ENCODE measurements around the gene KLHL29. TPM values are rescaled to one million over a fixed set of nuclear protein-coding genes. Genes with fewer than 3 reads are reported as not detected.
A peak's percentile ranks its signal among the peaks of the same experiment; 100 is the strongest.

Gene KLHL29
- total and polyA plus RNA-seq, 2 donors (not counting 3 experiments of a cell fraction or from before 2014, with no cell fraction given): 4.6 to 12.7 TPM

- Histone ChIP-seq H3K9me1 (replicated peaks; ENCODE audit: control insufficient read depth, extremely low read depth, insufficient read depth, low read length) (no peaks in the 10 kb centered on the region), H3K4me3 (replicated peaks in 1 of 3; ENCODE audit: insufficient read depth in 1 of 3, low read depth in 1 of 3, low read length in 3 of 3) (peak overlapping the region in 1 of 3 experiments; percentile 24), H3K27ac (ENCODE audit: insufficient read depth, low read depth, low read length) (peak overlapping the region; percentile 86), H3K79me2 (ENCODE audit: control insufficient read depth, insufficient read depth, low read length) (no peaks in the 10 kb centered on the region), H3K4me1 (ENCODE audit: control insufficient read depth, extremely low read depth, insufficient read depth, low read length) (peaks cover 18% of the 10 kb centered on the region), H3K9me3 (replicated peaks; ENCODE audit: control insufficient read depth, insufficient read depth, low read length) (no peaks in the 10 kb centered on the region), H3K4me2 (ENCODE audit: insufficient read depth, low read length) (peak overlapping the region; percentile 68), H2AFZ (ENCODE audit: low read depth, low read length) (peak overlapping the region; percentile 25), H3K27me3 (ENCODE audit: control insufficient read depth in 2 of 2, insufficient read depth in 2 of 2, low read length in 2 of 2) (peaks cover 0 to 1% of the 10 kb centered on the region in 2 experiments), H3K9ac (replicated peaks; ENCODE audit: extremely low read depth, insufficient read depth, low read length) (peak overlapping the region; percentile 71), H4K20me1 (replicated peaks; ENCODE audit: control insufficient read depth, extremely low read depth, insufficient read depth, low read length) (no peaks in the 10 kb centered on the region), H3K36me3 (ENCODE audit: control insufficient read depth in 2 of 2, extremely low read depth in 1 of 2, insufficient read depth in 2 of 2, low read length in 2 of 2) (no peaks in the 10 kb centered on the region)
- TSS peak; percentile 96 for BruUV-seq (replicated peaks)
- DNase-seq (ENCODE audit: low read depth, low spot score): peak; percentile 91
- intact Hi-C loops (cut with micrococcal nuclease) (loop anchor here (1.0 to 10.0 kb wide), 3 partner anchors 23 to 374 kb away; no protein-coding TSS in a partner anchor), dilution Hi-C loops (cut with MboI; ENCODE audit: extremely low pct_ligation_motif_present, low sequenced_read_pairs) (no loop called here)
- FAIRE-seq: peak; percentile 88
- TF ChIP-seq GATA2 (IDR thresholded peaks at IDR 0.05; ENCODE audit: insufficient read depth, insufficient read length, low read depth, low read length) (no peak), MYC (IDR thresholded peaks at IDR 0.05; ENCODE audit: low read depth, low read length) (no peak), JUN (IDR thresholded peaks at IDR 0.05; ENCODE audit: borderline replicate concordance, insufficient read depth, insufficient read length, low read depth) (peak; percentile 88), FOS (IDR thresholded peaks at IDR 0.05; ENCODE audit: borderline replicate concordance, insufficient read depth, low read length) (peak; percentile 51)
- POLR2A ChIA-PET: no interaction called here
- CTCF ChIA-PET: interaction anchor here (1.6 kb wide), 1 partner anchor 23 kb away, joined by 5 read pairs; no protein-coding TSS in a partner anchor
Observed at GRCh38 chr2:23381084-23381483, 3.9 kb upstream of the KLHL29 start.

GRCh38 chr2:23381485-23381884 lies 3.5 kb upstream of the KLHL29 start:
- POLR2A ChIA-PET: no interaction called here
- DNase-seq (ENCODE audit: low read depth, low spot score): no peak

More at GRCh38 chr2:23381485-23381884, 3.5 kb upstream of the KLHL29 start:
- TF ChIP-seq POLR2AphosphoS5 (IDR thresholded peaks at IDR 0.05; ENCODE audit: insufficient read depth, low read depth, low read length) (no peak), EZH2 (IDR thresholded peaks at IDR 0.05; ENCODE audit: borderline replicate concordance, low read depth, low read length, severe bottlenecking) (no peak), POLR2A (IDR thresholded peaks at IDR 0.05; ENCODE audit: low read depth, low read length) (no peak), FOS (IDR thresholded peaks at IDR 0.05; ENCODE audit: borderline replicate concordance, insufficient read depth, low read length) (no peak), CTCF (IDR thresholded peaks at IDR 0.05; ENCODE audit: extremely low read depth in 1 of 2, insufficient read depth in 1 of 2, low read depth in 1 of 2, low read length in 2 of 2) (no peak), GATA2 (IDR thresholded peaks at IDR 0.05; ENCODE audit: insufficient read depth, insufficient read length, low read depth, low read length) (no peak), MYC (IDR thresholded peaks at IDR 0.05; ENCODE audit: low read depth, low read length) (no peak), JUN (IDR thresholded peaks at IDR 0.05; ENCODE audit: borderline replicate concordance, insufficient read depth, insufficient read length, low read depth) (no peak)
- dilution Hi-C loops (cut with MboI; ENCODE audit: extremely low pct_ligation_motif_present, low sequenced_read_pairs): no loop called here
- H3K4me3 ChIP-seq (replicated peaks in 1 of 3; ENCODE audit: insufficient read depth in 1 of 3, low read depth in 1 of 3, low read length in 3 of 3): no peak overlapping the region
- FAIRE-seq: no peak
- intact Hi-C loops (cut with micrococcal nuclease): loop anchor here (1.0 to 10.0 kb wide), 3 partner anchors 23 to 373 kb away; no protein-coding TSS in a partner anchor
- H3K9ac ChIP-seq (replicated peaks; ENCODE audit: extremely low read depth, insufficient read depth, low read length): no peak overlapping the region
- no TSS peak for BruUV-seq (replicated peaks)
- H4K20me1 ChIP-seq (replicated peaks; ENCODE audit: control insufficient read depth, extremely low read depth, insufficient read depth, low read length): no peaks in the 10 kb centered on the region
- H2AFZ ChIP-seq (ENCODE audit: low read depth, low read length): no peak overlapping the region
- H3K4me1 ChIP-seq (ENCODE audit: control insufficient read depth, extremely low read depth, insufficient read depth, low read length): peaks cover 22% of the 10 kb centered on the region
- CTCF ChIA-PET: interaction anchor here (1.6 kb wide), 1 partner anchor 23 kb away, joined by 5 read pairs; no protein-coding TSS in a partner anchor
- no peak overlapping the region for H3K4me2 ChIP-seq (ENCODE audit: insufficient read depth, low read length)
- peak overlapping the region; percentile 86 for H3K27ac ChIP-seq (ENCODE audit: insufficient read depth, low read depth, low read length)
- no peaks in the 10 kb centered on the region for H3K36me3 ChIP-seq (ENCODE audit: control insufficient read depth in 2 of 2, extremely low read depth in 1 of 2, insufficient read depth in 2 of 2, low read length in 2 of 2)
- no peaks in the 10 kb centered on the region for H3K9me3 ChIP-seq (replicated peaks; ENCODE audit: control insufficient read depth, insufficient read depth, low read length)
- peaks cover 3% of the 10 kb centered on the region for H3K79me2 ChIP-seq (ENCODE audit: control insufficient read depth, insufficient read depth, low read length)
- no peaks in the 10 kb centered on the region for H3K9me1 ChIP-seq (replicated peaks; ENCODE audit: control insufficient read depth, extremely low read depth, insufficient read depth, low read length)
- peaks cover 0 to 5% of the 10 kb centered on the region in 2 experiments for H3K27me3 ChIP-seq (ENCODE audit: control insufficient read depth in 2 of 2, insufficient read depth in 2 of 2, low read length in 2 of 2)

Data from endothelial cell of umbilical vein (primary cell).